HCT116 (cell line): ENCODE measurements around the gene HFE. TPM values are rescaled to one million over a fixed set of nuclear protein-coding genes. Genes with fewer than 3 reads are reported as not detected.

Source experiments
- ATAC-seq: fragments of 200-7000 bp; cut with Tn5 transposase; 2 replicates; pipeline ENCODE4 v1.9.1; 2020; ENCODE audit warnings: mild to moderate bottlenecking, moderate library complexity
- BruUV-seq: library from RNA; stranded (reverse); fragments of 400-500 nt; replicated peaks from 2 replicates; lab custom pipeline; 2021; lab: Mats Ljungman, UMichigan
- CTCF ChIA-PET: fragments of 300-600 bp; sonication (Branson Sonifier 250); formaldehyde crosslinking; loops from one replicate; lab custom pipeline; 2021; ENCODE audit warnings: antibody characterized with exemption; lab: Charles Lee
- POLR2A ChIA-PET: fragments of 300-600, 350-600 bp; sonication (Branson Sonifier 250); formaldehyde crosslinking; loops from one replicate; lab custom pipeline; 2021; ENCODE audit warnings: antibody characterized with exemption; lab: Charles Lee
- RAD21 ChIA-PET, 2 experiments: fragments of 300-600 bp; sonication (Branson Sonifier 250); formaldehyde crosslinking; loops; one replicate each; lab custom pipeline; 2023; ENCODE audit warnings: low total read pairs in 2 of 2; ENCODE audit not compliant: uncharacterized antibody in 2 of 2, unreplicated experiment in 2 of 2, low non-redundant PET in 1 of 2; lab: Charles Lee
- DNase-seq: peaks from one replicate; pipeline ENCODE4 v3.0.0-alpha.2; 2010; ENCODE audit warnings: low read depth, low spot score
- H2AFZ ChIP-seq: fragments of 200-600 bp; shearing (Covaris generic), sonication (generic); 2 replicates; pipeline ENCODE4 v1.6.1; 2017; ENCODE audit warnings: low read depth, mixed run types, mixed read lengths, antibody characterized with exemption, low read length; ENCODE audit not compliant: poor library complexity, severe bottlenecking
- H3K27ac ChIP-seq: 2 replicates; pipeline ENCODE4 v1.5.1; 2012; ENCODE audit warnings: low read depth, low read length
- H3K27me3 ChIP-seq: fragments of 200-600 bp; sonication (generic); 2 replicates; pipeline ENCODE4 v1.6.1; 2016; ENCODE audit warnings: mixed run types, low read length, mixed read lengths; ENCODE audit not compliant: insufficient read depth
- H3K36me3 ChIP-seq, 2 experiments: fragments of 200-500 bp in 1 of 2; fragments of 200-600 bp in 1 of 2; sonication (Bioruptor generic) in 1 of 2; sonication (generic) in 1 of 2; 2 replicates each; pipeline versions ENCODE4 v1.5.1 to v1.6.1; 2014 to 2016; ENCODE audit warnings: low read length in 2 of 2, inconsistent platforms in 1 of 2, mixed read lengths in 1 of 2, mixed run types in 1 of 2; ENCODE audit not compliant: insufficient read depth in 2 of 2, control insufficient read depth in 1 of 2
- H3K4me1 ChIP-seq, 2 experiments: fragments of 200-600 bp in 1 of 2; sonication (generic) in 1 of 2; 2 replicates each; pipeline versions ENCODE4 v1.5.1 to v1.6.1; 2012 to 2017; ENCODE audit warnings: low read length in 2 of 2, inconsistent platforms in 1 of 2, mild to moderate bottlenecking in 1 of 2, mixed read lengths in 1 of 2, mixed run types in 1 of 2, moderate library complexity in 1 of 2; ENCODE audit not compliant: insufficient read depth in 2 of 2, control insufficient read depth in 1 of 2
- H3K4me2 ChIP-seq: fragments of 200-600 bp; sonication (generic); 2 replicates; pipeline ENCODE4 v1.6.1; 2017; ENCODE audit warnings: mixed run types, low read length, mixed read lengths
- H3K4me3 ChIP-seq, 2 experiments: fragments of 200-600 bp in 1 of 2; sonication (generic) in 1 of 2; replicated peaks in 1 of 2; 2 replicates each; pipeline ENCODE4 v1.5.1; 2011 to 2016; ENCODE audit warnings: low read length in 2 of 2, control low read depth in 1 of 2, low read depth in 1 of 2, mild to moderate bottlenecking in 1 of 2, mixed read lengths in 1 of 2, mixed run types in 1 of 2
- H3K79me2 ChIP-seq: fragments of 200-600 bp; sonication (generic); 2 replicates; pipeline ENCODE4 v1.6.1; 2017; ENCODE audit warnings: mild to moderate bottlenecking, mixed run types, low read length, moderate library complexity, mixed read lengths; ENCODE audit not compliant: insufficient read depth
- H3K9ac ChIP-seq: fragments of 200-600 bp; sonication (generic); 2 replicates; pipeline ENCODE4 v1.6.1; 2016; ENCODE audit warnings: low read length, mixed read lengths
- H3K9me2 ChIP-seq: fragments of 200-600 bp; sonication (generic), shearing (Covaris generic); 2 replicates; pipeline ENCODE4 v1.6.1; 2017; ENCODE audit warnings: mixed run types, mild to moderate bottlenecking, moderate library complexity; ENCODE audit not compliant: insufficient read depth
- H3K9me3 ChIP-seq, 2 experiments: fragments of 200-500 bp in 1 of 2; fragments of 200-600 bp in 1 of 2; sonication (Bioruptor generic) in 1 of 2; sonication (generic) in 1 of 2; 2 replicates each; pipeline ENCODE4 v1.6.1; 2014 to 2017; ENCODE audit warnings: low read length in 2 of 2, mixed read lengths in 2 of 2, inconsistent platforms in 1 of 2, low read depth in 1 of 2, mild to moderate bottlenecking in 1 of 2, mixed run types in 1 of 2, moderate library complexity in 1 of 2; ENCODE audit not compliant: control insufficient read depth in 1 of 2, insufficient read depth in 1 of 2
- H4K20me1 ChIP-seq: fragments of 200-600 bp; sonication (generic), shearing (Covaris generic); 2 replicates; pipeline ENCODE4 v1.6.1; 2017; ENCODE audit warnings: mixed run types, mild to moderate bottlenecking, moderate library complexity; ENCODE audit not compliant: insufficient read depth
- EZH2phosphoT487 ChIP-seq: fragments of 200-600 bp; IDR thresholded peaks from 2 replicates; pipeline ENCODE4 v1.6.1; 2018; ENCODE audit warnings: antibody characterized with exemption, borderline replicate concordance
- RAD21 ChIP-seq: IDR thresholded peaks from 2 replicates; pipeline ENCODE4 v1.6.1; 2012; ENCODE audit warnings: low read depth, mild to moderate bottlenecking
- SP1 ChIP-seq: IDR thresholded peaks from 2 replicates; pipeline ENCODE4 v1.6.1; 2012; ENCODE audit warnings: low read depth
- ZFX ChIP-seq: fragments of 450-650 bp; IDR thresholded peaks from 2 replicates; pipeline ENCODE4 v1.6.1; 2017
- intact Hi-C: fragments of 100-400 bp; cut with micrococcal nuclease; formaldehyde crosslinking; loops from 2 replicates; pipeline ENCODE4 v1.10.0; 2022
- total RNA-seq: library from RNA; stranded (reverse); gene quantifications from one replicate; pipeline ENCODE4 v1.2.1, GENCODE V29; 2021; ENCODE audit not compliant: unreplicated experiment
- TF ChIP-seq, protein P1 (sequence below): IDR thresholded peaks from 2 replicates; pipeline ENCODE4 v1.6.1; 2012
- TF ChIP-seq, protein P2 (sequence below), 3 experiments: fragments of 200-600 bp in 1 of 3; sonication (generic) in 1 of 3; IDR thresholded peaks in 2 of 3; conservative IDR thresholded peaks in 1 of 3; 2 replicates each; pipeline ENCODE4 v1.5.1; 2012 to 2017; ENCODE audit warnings: low read depth in 2 of 3, low read length in 2 of 3, antibody characterized with exemption in 1 of 3, borderline replicate concordance in 1 of 3, control low read depth in 1 of 3, mild to moderate bottlenecking in 1 of 3, mixed read lengths in 1 of 3, mixed run types in 1 of 3, moderate library complexity in 1 of 3; ENCODE audit not compliant: insufficient read depth in 1 of 3

The HFE gene
- total RNA-seq, 1 experiment from 2014 or later: 9.8 TPM

DNA sequence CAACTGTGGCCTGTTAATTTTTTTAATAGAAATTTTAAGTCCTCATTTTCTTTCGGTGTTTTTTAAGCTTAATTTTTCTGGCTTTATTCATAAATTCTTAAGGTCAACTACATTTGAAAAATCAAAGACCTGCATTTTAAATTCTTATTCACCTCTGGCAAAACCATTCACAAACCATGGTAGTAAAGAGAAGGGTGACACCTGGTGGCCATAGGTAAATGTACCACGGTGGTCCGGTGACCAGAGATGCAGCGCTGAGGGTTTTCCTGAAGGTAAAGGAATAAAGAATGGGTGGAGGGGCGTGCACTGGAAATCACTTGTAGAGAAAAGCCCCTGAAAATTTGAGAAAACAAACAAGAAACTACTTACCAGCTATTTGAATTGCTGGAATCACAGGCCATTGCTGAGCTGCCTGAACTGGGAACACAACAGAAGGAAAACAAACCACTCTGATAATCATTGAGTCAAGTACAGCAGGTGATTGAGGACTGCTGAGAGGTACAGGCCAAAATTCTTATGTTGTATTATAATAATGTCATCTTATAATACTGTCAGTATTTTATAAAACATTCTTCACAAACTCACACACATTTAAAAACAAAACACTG lies 10.1 kb downstream of the HFE start:
- POLR2A ChIA-PET: interaction anchor here (2.6 kb wide), 1 partner anchor 65 kb away, joined by 10 read pairs; a partner anchor contains a TSS

More for the DNA sequence above, 10.1 kb downstream of the HFE start:
- Histone ChIP-seq H3K9ac (no peak overlapping the region), H3K27ac (no peak overlapping the region), H3K4me1 (peaks cover 2 to 4% of the 10 kb centered on the region in 2 experiments; a peak in 3 of 4 replicates), H4K20me1 (no peaks in the 10 kb centered on the region), H3K9me2 (no peaks in the 10 kb centered on the region), H3K79me2 (no peaks in the 10 kb centered on the region), H3K4me2 (peak overlapping the region; percentile 21), H3K36me3 (no peaks in the 10 kb centered on the region), H3K4me3 (no peak overlapping the region), H2AFZ (no peak overlapping the region), H3K9me3 (no peaks in the 10 kb centered on the region), H3K27me3 (no peaks in the 10 kb centered on the region)
- TF ChIP-seq SP1 (no peak), EZH2phosphoT487 (no peak), RAD21 (peak; percentile 85), ZFX (no peak)
- TF ChIP-seq, protein P1, sequence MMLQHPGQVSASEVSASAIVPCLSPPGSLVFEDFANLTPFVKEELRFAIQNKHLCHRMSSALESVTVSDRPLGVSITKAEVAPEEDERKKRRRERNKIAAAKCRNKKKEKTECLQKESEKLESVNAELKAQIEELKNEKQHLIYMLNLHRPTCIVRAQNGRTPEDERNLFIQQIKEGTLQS: no peak
- TF ChIP-seq, protein P2, sequence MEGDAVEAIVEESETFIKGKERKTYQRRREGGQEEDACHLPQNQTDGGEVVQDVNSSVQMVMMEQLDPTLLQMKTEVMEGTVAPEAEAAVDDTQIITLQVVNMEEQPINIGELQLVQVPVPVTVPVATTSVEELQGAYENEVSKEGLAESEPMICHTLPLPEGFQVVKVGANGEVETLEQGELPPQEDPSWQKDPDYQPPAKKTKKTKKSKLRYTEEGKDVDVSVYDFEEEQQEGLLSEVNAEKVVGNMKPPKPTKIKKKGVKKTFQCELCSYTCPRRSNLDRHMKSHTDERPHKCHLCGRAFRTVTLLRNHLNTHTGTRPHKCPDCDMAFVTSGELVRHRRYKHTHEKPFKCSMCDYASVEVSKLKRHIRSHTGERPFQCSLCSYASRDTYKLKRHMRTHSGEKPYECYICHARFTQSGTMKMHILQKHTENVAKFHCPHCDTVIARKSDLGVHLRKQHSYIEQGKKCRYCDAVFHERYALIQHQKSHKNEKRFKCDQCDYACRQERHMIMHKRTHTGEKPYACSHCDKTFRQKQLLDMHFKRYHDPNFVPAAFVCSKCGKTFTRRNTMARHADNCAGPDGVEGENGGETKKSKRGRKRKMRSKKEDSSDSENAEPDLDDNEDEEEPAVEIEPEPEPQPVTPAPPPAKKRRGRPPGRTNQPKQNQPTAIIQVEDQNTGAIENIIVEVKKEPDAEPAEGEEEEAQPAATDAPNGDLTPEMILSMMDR (IDR thresholded peaks at IDR 0.05 in 2 of 3, conservative IDR thresholded peaks at IDR 0.05 in 1 of 3; ENCODE audit: borderline replicate concordance in 1 of 3, insufficient read depth in 1 of 3, low read depth in 2 of 3, low read length in 2 of 3): peak; percentile 60 to 86 (median 86)
- peak; percentile 93 for ATAC-seq
- intact Hi-C loops: loop anchor here (1.0 kb wide), 2 partner anchors 31 to 71 kb away; no protein-coding TSS in a partner anchor
- ChIA-PET RAD21 (no interaction called here), CTCF (interaction anchor here (0.8 to 2.6 kb wide), 6 partner anchors 10 to 71 kb away, joined by 4 to 10 read pairs (median 5); partner anchors contain the start of gene HFE)
- peak; percentile 55 for DNase-seq
- BruUV-seq: no TSS peak
